Esophagus squamous epithelium (tissue), 4 donors: ENCODE results near the gene JPT1.

Experiments used
- POLR2A ChIP-seq, 4 donors: fragments of 450-650 bp; IDR thresholded peaks; one replicate each; pipeline ENCODE4 v1.6.1; 2017; ENCODE audit warnings: antibody characterized with exemption in 4 of 4, mild to moderate bottlenecking in 4 of 4, moderate library complexity in 3 of 4
- TF ChIP-seq, protein P1 (sequence below), 6 experiments: fragments of 450-650 bp in 4 of 6; fragments of 200-600 bp in 2 of 6; sonication (generic) in 2 of 6; IDR thresholded peaks; one replicate each; pipeline ENCODE4 v1.5.1; 2016 to 2019; ENCODE audit warnings: antibody characterized with exemption in 6 of 6, mild to moderate bottlenecking in 4 of 6, moderate library complexity in 4 of 6

DNA sequence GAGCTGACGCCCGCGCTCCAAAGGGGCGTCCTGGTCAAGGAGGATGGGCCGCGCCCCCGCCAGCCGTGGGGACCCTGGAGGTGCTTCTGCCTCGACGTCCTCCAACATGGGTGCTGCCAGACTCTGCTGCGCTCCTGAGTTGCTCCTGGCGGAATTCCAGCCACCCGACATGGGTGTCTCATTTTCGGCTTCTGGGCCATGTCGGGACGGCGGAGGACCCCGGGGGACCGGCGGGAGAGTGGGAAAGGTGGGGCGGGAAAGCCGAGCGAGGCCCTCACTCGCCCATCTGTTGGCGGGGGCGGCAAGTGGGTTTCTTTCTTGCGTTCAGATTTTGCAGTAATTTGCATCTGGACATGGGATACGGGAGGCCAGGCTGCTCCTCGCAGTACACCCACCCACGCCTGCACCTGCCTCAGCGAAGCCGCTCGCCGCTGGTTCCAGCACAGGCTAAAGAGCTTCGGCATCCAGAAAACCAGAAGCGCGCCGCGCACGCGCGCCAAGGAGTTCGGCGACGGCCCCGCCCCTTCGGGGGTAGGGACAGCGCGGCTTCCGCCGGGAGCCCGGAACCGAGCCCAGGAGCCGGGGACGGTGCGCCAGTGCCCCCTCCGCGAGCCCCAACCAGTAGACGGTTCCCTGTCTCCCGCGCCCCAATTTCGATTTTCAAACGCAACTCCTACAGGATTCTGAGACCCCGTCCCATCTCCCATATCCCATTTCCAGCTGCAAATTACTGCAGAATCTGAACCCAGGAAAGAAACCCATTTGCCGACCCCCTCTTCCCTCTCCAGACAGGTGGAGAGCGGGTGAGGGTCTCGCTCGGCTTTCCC, 44.7 kb downstream of the JPT1 start, which contains the start of gene ARMC7:
- peak in 2 of 4 donors; percentile 75 to 79 for TF ChIP-seq POLR2A (IDR thresholded peaks at IDR 0.05)
- TF ChIP-seq, protein P1, sequence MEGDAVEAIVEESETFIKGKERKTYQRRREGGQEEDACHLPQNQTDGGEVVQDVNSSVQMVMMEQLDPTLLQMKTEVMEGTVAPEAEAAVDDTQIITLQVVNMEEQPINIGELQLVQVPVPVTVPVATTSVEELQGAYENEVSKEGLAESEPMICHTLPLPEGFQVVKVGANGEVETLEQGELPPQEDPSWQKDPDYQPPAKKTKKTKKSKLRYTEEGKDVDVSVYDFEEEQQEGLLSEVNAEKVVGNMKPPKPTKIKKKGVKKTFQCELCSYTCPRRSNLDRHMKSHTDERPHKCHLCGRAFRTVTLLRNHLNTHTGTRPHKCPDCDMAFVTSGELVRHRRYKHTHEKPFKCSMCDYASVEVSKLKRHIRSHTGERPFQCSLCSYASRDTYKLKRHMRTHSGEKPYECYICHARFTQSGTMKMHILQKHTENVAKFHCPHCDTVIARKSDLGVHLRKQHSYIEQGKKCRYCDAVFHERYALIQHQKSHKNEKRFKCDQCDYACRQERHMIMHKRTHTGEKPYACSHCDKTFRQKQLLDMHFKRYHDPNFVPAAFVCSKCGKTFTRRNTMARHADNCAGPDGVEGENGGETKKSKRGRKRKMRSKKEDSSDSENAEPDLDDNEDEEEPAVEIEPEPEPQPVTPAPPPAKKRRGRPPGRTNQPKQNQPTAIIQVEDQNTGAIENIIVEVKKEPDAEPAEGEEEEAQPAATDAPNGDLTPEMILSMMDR (IDR thresholded peaks at IDR 0.05) = peak in 1 of 6 experiments; percentile 12
